Upper lobe of left lung (tissue), 6 donors: ENCODE results near the gene CEP164. TPM values are rescaled to one million over a fixed set of nuclear protein-coding genes. Genes with fewer than 3 reads are reported as not detected.
A peak's percentile ranks its signal among the peaks of the same experiment; 100 is the strongest.

Experiments
- ATAC-seq, 2 donors: fragments of 200-7000 bp; cut with Tn5 transposase; one replicate each; pipeline ENCODE4 v1.9.1; 2022; ENCODE audit warnings: mild to moderate bottlenecking in 2 of 2, moderate library complexity in 2 of 2; ENCODE audit not compliant: low FRiP score in 2 of 2
- DNase-seq, 2 donors: peaks; one replicate each; pipeline ENCODE4 v3.0.0-alpha.2; 2019 to 2020
- H3K27ac ChIP-seq, 4 donors: fragments of 200-600 bp; sonication (generic); one replicate each; pipeline ENCODE4 v1.5.1; 2016 to 2019
- H3K27me3 ChIP-seq, 4 donors: fragments of 200-600 bp; sonication (generic); one replicate each; pipeline ENCODE4 v1.5.1; 2017 to 2019
- H3K36me3 ChIP-seq, 4 donors: fragments of 200-600 bp; sonication (generic); one replicate each; pipeline ENCODE4 v1.5.1; 2016 to 2019
- H3K4me1 ChIP-seq, 4 donors: fragments of 200-600 bp; sonication (generic); one replicate each; pipeline ENCODE4 v1.5.1; 2018 to 2019
- H3K4me3 ChIP-seq, 4 donors: fragments of 200-600 bp; sonication (generic); one replicate each; pipeline ENCODE4 v1.5.1; 2017 to 2019; ENCODE audit warnings: mild to moderate bottlenecking in 2 of 4, moderate library complexity in 1 of 4
- H3K9me3 ChIP-seq, 4 donors: fragments of 200-600 bp; sonication (generic); one replicate each; pipeline ENCODE4 v1.5.1; 2018 to 2019
- EP300 ChIP-seq, 4 donors: sonication (generic); formaldehyde crosslinking; IDR thresholded peaks; one replicate each; pipeline ENCODE4 v1.5.1; 2017; ENCODE audit warnings: antibody characterized with exemption in 4 of 4, control low read depth in 2 of 4
- POLR2A ChIP-seq, 4 donors: fragments of 450-650 bp; IDR thresholded peaks; one replicate each; pipeline ENCODE4 v1.5.1; 2016 to 2017; ENCODE audit warnings: antibody characterized with exemption in 4 of 4, mild to moderate bottlenecking in 2 of 4
- POLR2AphosphoS5 ChIP-seq, 2 donors: sonication (generic); formaldehyde crosslinking; IDR thresholded peaks; one replicate each; pipeline ENCODE4 v1.5.1; 2017; ENCODE audit warnings: antibody characterized with exemption in 2 of 2
- WGBS, 2 donors: methylation state at CpG; one replicate each; pipeline ENCODE4 v1.1.5; 2017 to 2018; 5-methylcytosine and 5-hydroxymethylcytosine counted together
- total RNA-seq, 6 donors: library from RNA; depleted of rRNA in 4 of 6; stranded (reverse); fragments of >200 nt in 4 of 6; gene quantifications; one replicate each; pipeline versions ENCODE4 v1.1.0 to v1.2.1, GENCODE V29; 2016 to 2021
- TF ChIP-seq, protein P1 (sequence below), 6 experiments: fragments of 450-650 bp in 4 of 6; fragments of 200-600 bp in 2 of 6; sonication (generic) in 2 of 6; IDR thresholded peaks; one replicate each; pipeline ENCODE4 v1.5.1; 2016 to 2019; ENCODE audit warnings: antibody characterized with exemption in 6 of 6
- donor health status: DM: no; HTN: no; CAD: no; lungs with moderate emphysema.
- donor health status: DM: no; HTN: yes; CAD: no; lungs with severe emphysema.

Gene CEP164
- total RNA-seq, 6 donors from 2014 or later = 16.1 to 73.3 (median 27.9) TPM

DNA sequence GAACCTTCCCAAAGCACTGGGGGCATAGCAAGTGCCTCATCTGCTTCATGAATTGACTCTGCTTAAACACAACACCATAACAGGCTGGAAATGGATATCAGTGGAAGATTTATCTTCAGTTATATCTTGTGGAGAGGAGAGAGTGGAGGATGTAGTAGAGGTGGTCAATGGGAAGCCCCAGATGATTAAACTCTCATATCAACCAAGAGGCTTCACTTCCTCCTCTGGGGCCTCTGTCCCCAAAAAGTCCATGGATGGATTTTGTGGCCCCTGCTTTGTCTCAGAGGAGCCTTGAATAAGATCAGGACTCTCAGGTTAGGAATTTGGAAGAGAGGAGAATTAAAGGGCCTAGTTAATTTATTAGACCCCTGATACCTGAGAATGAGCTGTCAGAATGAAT lies 106.1 kb downstream of the CEP164 start:
- H3K4me1 ChIP-seq = no peaks in the 10 kb centered on the region
- H3K9me3 ChIP-seq = no peaks in the 10 kb centered on the region
- DNase-seq = no peak
- peaks cover 0 to 5% (median 0%) of the 10 kb centered on the region in 4 donors for H3K36me3 ChIP-seq
- no peak overlapping the region for H3K4me3 ChIP-seq
- ATAC-seq = no peak
- TF ChIP-seq POLR2AphosphoS5 (IDR thresholded peaks at IDR 0.05) = no peak
- no peak for TF ChIP-seq POLR2A (IDR thresholded peaks at IDR 0.05)
- TF ChIP-seq, protein P1, sequence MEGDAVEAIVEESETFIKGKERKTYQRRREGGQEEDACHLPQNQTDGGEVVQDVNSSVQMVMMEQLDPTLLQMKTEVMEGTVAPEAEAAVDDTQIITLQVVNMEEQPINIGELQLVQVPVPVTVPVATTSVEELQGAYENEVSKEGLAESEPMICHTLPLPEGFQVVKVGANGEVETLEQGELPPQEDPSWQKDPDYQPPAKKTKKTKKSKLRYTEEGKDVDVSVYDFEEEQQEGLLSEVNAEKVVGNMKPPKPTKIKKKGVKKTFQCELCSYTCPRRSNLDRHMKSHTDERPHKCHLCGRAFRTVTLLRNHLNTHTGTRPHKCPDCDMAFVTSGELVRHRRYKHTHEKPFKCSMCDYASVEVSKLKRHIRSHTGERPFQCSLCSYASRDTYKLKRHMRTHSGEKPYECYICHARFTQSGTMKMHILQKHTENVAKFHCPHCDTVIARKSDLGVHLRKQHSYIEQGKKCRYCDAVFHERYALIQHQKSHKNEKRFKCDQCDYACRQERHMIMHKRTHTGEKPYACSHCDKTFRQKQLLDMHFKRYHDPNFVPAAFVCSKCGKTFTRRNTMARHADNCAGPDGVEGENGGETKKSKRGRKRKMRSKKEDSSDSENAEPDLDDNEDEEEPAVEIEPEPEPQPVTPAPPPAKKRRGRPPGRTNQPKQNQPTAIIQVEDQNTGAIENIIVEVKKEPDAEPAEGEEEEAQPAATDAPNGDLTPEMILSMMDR (IDR thresholded peaks at IDR 0.05) = no peak
- no peak for TF ChIP-seq EP300 (IDR thresholded peaks at IDR 0.05)
- H3K27me3 ChIP-seq = no peaks in the 10 kb centered on the region
- no peak overlapping the region for H3K27ac ChIP-seq

DNA sequence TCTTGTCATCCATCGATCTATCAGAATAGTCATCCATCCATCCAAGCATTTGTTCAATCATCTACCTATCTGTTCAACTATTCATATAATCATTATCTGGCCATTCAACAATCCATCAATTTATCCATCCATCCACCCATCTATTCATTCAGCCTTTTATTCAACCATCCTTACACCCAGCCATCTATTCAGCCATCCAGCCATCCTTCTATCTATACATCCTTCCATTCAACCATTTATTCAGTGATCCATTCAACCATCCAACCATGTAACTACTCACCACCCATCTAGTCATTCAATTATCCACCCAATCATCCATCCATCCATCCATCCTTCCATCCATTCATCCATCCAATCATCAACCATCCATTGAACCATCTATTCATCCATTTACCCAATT lies 106.8 kb downstream of the CEP164 start:
- Histone ChIP-seq H3K4me1 (no peaks in the 10 kb centered on the region), H3K27ac (no peak overlapping the region), H3K27me3 (no peaks in the 10 kb centered on the region), H3K36me3 (peaks cover 0 to 5% (median 0%) of the 10 kb centered on the region in 4 donors), H3K4me3 (no peak overlapping the region), H3K9me3 (no peaks in the 10 kb centered on the region)
- TF ChIP-seq POLR2AphosphoS5 (IDR thresholded peaks at IDR 0.05) (no peak), POLR2A (IDR thresholded peaks at IDR 0.05) (no peak), EP300 (IDR thresholded peaks at IDR 0.05) (no peak)
- TF ChIP-seq, protein P1 (IDR thresholded peaks at IDR 0.05) = no peak
- WGBS, 2 donors = 98 to 100% methylated on average over 1 of the region's 1 CpG
- no peak for DNase-seq
- no peak for ATAC-seq

DNA sequence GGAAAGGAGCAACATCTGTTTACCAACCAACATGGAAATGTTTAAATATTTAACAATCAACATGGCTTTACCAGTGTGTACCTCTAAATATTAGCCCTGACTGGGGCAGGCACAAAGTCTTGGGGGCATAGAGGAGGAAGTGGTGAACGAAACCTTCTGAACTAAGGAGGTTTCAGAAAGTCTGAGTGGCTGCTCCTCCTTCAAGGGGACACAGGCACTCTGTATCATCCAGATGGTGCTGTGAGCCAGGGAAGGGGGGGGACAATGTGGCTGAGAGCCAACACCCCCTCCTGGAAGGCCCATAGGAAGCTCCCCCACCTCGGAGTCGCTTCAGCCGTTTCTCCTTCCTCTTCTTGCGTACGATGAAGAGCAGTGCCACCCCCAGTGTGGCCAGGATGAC lies 107.7 kb downstream of the CEP164 start:
- peaks cover 0 to 5% (median 0%) of the 10 kb centered on the region in 4 donors for H3K36me3 ChIP-seq
- H3K9me3 ChIP-seq = no peaks in the 10 kb centered on the region
- no peak overlapping the region for H3K4me3 ChIP-seq
- ATAC-seq (no peak), DNase-seq (no peak)
- H3K27me3 ChIP-seq = no peaks in the 10 kb centered on the region
- WGBS, 2 donors = 61 to 63% methylated on average over 3 to 6 of the region's 6 CpGs
- no peaks in the 10 kb centered on the region for H3K4me1 ChIP-seq
- TF ChIP-seq, protein P1 (IDR thresholded peaks at IDR 0.05) = no peak
- TF ChIP-seq POLR2AphosphoS5 (IDR thresholded peaks at IDR 0.05) (no peak), EP300 (IDR thresholded peaks at IDR 0.05) (no peak), POLR2A (IDR thresholded peaks at IDR 0.05) (no peak)
- no peak overlapping the region for H3K27ac ChIP-seq

DNA sequence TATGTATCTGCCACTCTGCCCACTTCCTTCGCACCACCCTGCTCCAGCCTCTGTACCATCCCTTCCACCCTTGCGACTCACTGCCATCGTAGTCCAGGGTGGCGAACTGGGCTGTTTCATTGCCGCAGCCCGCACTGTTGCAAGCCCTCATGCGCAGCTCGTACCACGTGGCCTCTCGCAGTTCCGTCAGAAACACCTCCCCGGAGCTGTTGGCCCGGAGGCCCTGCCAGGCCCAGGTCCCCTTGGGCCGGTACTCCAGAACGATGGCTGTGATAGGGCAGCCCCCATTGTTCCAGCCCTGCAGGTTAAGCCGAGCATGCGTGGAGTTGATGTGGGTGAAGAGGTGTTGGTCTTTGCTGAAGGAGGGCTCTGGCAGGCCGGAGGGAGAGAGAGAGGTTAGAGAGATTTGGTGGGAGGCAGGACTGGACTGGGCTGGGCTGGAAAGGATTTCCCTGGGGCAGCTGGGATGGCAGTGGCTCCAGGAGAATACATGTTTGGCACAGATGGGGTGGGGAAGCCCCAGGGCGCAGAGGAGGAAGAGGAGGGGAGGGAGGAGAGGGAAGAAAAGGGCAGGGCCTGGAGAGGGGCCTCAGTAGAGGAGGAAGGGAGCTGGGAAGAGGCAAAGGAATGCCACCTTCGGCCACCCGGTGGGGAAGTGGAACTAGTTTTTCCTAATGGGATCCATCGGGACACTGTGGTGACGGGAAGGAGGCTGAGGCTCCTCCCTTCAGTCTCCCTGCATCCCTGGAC lies 109.6 kb downstream of the CEP164 start:
- ATAC-seq (no peak), DNase-seq (no peak)
- Histone ChIP-seq H3K27me3 (no peaks in the 10 kb centered on the region), H3K36me3 (peaks cover 0 to 5% (median 0%) of the 10 kb centered on the region in 4 donors), H3K27ac (no peak overlapping the region), H3K9me3 (no peaks in the 10 kb centered on the region), H3K4me3 (no peak overlapping the region), H3K4me1 (no peaks in the 10 kb centered on the region)
- no peak for TF ChIP-seq POLR2AphosphoS5 (IDR thresholded peaks at IDR 0.05)
- no peak for TF ChIP-seq POLR2A (IDR thresholded peaks at IDR 0.05)
- TF ChIP-seq, protein P1 (IDR thresholded peaks at IDR 0.05) = no peak
- TF ChIP-seq EP300 (IDR thresholded peaks at IDR 0.05) = no peak
- WGBS, 2 donors = 84 to 90% methylated on average over 22 to 23 of the region's 23 CpGs

DNA sequence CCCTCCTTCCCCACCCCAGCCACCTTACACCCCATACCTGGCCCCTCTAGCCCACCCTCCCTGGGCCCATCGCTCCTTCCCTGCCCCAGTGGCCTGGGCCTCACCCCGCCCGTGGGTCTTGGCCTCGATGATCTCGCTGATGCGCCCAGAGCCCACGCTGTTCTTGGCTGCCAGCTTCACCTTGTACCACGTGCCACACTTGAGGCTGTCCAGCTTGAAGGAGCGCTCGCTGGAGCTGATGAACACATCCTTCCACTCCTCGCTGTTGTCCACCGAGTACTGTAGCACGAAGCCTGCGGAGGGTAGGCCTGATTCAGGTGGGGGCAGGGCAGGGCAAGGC lies 110.1 kb downstream of the CEP164 start:
- Histone ChIP-seq H3K27ac (no peak overlapping the region), H3K4me3 (no peak overlapping the region), H3K27me3 (no peaks in the 10 kb centered on the region), H3K4me1 (no peaks in the 10 kb centered on the region), H3K9me3 (no peaks in the 10 kb centered on the region), H3K36me3 (peaks cover 0 to 5% (median 0%) of the 10 kb centered on the region in 4 donors)
- WGBS, 2 donors = 84 to 85% methylated on average over 10 to 14 of the region's 14 CpGs
- TF ChIP-seq, protein P1 (IDR thresholded peaks at IDR 0.05) = no peak
- no peak for TF ChIP-seq EP300 (IDR thresholded peaks at IDR 0.05)
- TF ChIP-seq POLR2AphosphoS5 (IDR thresholded peaks at IDR 0.05) = no peak
- no peak for TF ChIP-seq POLR2A (IDR thresholded peaks at IDR 0.05)
- no peak for ATAC-seq
- DNase-seq = peak in 1 of 2 donors; percentile 66
